ENCODE measurements around the gene MYO18A.

The MYO18A gene

GRCh38 chr17:29143894-29144293, 36.3 kb downstream of the MYO18A start:
- TF ChIP-seq, protein P1, sequence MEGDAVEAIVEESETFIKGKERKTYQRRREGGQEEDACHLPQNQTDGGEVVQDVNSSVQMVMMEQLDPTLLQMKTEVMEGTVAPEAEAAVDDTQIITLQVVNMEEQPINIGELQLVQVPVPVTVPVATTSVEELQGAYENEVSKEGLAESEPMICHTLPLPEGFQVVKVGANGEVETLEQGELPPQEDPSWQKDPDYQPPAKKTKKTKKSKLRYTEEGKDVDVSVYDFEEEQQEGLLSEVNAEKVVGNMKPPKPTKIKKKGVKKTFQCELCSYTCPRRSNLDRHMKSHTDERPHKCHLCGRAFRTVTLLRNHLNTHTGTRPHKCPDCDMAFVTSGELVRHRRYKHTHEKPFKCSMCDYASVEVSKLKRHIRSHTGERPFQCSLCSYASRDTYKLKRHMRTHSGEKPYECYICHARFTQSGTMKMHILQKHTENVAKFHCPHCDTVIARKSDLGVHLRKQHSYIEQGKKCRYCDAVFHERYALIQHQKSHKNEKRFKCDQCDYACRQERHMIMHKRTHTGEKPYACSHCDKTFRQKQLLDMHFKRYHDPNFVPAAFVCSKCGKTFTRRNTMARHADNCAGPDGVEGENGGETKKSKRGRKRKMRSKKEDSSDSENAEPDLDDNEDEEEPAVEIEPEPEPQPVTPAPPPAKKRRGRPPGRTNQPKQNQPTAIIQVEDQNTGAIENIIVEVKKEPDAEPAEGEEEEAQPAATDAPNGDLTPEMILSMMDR (conservative IDR thresholded peaks at IDR 0.05), result no peak; the same call in 1 of the 2 replicates
- TF ChIP-seq ZFX (IDR thresholded peaks at IDR 0.05), result no peak
- no peak overlapping the region for H3K27ac ChIP-seq

DNA sequence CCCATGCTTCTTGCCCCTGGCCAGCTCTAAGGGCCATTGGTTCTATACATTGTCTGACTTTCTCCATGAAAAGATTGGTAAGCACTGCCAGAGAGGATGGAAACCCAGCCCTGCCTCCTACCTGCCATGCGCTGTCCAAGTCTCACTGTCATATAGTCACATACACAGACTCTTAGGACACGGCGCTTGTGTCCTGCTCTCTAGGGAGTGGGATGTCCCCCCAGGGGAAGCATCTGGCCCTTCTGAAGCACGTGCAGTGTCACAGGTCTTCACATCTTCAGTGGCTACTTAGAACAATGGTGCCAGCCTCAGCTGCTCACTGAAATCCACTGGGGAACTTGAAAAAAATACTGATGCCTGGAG, 38.7 kb downstream of the MYO18A start:
- TF ChIP-seq ZFX (IDR thresholded peaks at IDR 0.05), result no peak
- TF ChIP-seq, protein P1 (conservative IDR thresholded peaks at IDR 0.05), result no peak
- H3K27ac ChIP-seq, result no peak overlapping the region; the same call in 1 of the 2 replicates

DNA sequence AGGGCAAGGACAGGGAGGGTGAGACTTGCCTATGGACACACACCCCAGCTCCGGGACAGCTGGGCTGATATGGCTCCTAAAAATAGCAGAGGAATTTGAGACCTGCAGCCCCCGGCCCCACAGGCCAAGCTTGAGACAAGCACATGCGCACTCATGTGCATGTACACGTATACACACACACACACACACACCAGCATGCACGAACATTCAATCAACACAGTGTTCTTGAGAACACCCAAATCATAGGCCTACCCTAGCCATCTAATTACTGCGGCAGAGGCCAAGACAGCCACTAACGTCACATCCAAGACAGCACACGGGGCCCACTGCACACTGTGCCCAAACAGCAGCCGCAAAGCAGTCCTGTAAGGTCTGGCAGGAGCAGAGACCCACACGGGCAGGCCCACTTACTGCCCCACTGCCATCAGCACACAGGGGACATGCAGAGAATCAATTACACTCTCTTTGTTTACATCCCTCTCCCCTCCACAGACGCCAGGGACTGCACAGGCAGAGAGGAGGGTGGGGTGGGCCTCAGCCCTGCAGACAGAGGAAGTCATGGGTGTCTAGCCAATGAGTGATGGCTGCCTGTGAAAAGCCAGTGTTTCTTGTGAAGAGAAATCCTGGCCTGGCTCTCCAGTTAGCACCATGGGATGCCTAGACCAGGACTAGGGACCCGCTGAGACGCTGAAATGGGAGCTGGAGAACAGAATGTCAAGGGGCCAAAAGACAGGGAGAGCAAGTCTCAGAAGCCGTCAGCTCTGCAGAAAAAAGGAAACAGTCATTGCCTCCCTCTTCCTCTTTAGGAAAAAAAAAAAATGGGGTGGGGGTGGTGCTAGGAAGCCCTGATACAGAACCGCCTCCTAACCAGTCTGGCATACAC, 39.3 kb downstream of the MYO18A start:
- H3K27ac ChIP-seq, result peak overlapping the region; percentile 2; the same call in 1 of the 2 replicates

GRCh38 chr17:29140051-29140621, 40.1 kb downstream of the MYO18A start:
- 0 out of 2 replicates have a peak overlapping the region, but pooled peaks have one; percentile 2 for H3K27ac ChIP-seq

More for the DNA sequence above, 39.3 kb downstream of the MYO18A start:
- TF ChIP-seq, protein P1 (conservative IDR thresholded peaks at IDR 0.05), result no peak
- no peak for TF ChIP-seq ZFX (IDR thresholded peaks at IDR 0.05)

DNA sequence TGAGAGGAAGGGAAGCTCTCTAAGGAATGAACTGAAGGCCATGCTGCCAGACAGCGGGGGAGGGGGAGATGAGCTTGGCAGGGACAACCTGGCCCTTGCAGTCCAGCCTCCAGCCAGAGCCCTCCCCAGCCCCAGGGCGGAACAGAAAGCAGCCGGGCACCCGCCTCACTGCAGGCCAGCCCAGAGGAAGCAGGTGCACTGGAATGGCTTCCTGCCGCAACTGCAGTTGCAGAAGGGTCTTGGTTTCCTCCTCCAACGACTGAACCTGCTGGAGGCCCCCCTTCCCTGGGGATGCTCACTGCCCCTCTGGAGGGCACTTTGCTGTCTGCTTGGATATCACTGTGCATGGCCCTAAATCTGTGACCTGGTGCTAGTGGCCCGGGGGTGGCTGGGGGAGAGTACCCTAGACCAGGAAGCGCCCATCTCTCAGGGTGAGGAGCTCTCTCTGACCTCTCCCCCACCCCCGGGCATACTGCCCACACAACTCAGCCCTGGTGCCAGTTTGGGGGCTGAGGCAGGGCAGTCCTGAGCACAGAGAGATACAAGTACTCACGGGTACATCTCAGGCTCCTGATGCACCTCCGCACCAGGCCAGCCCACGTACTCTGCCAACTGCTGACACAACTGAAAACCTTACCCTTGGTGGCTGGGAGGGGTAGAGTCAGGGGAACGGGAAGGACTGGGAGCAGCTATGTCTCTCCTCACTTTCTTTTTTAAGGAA, 41.1 kb downstream of the MYO18A start:
- peak overlapping the region; percentile 1; the same call in 1 of the 2 replicates for H3K27ac ChIP-seq

More at GRCh38 chr17:29140051-29140621, 40.1 kb downstream of the MYO18A start:
- no peak for TF ChIP-seq ZFX (IDR thresholded peaks at IDR 0.05)
- TF ChIP-seq, protein P1 (conservative IDR thresholded peaks at IDR 0.05), result no peak

DNA sequence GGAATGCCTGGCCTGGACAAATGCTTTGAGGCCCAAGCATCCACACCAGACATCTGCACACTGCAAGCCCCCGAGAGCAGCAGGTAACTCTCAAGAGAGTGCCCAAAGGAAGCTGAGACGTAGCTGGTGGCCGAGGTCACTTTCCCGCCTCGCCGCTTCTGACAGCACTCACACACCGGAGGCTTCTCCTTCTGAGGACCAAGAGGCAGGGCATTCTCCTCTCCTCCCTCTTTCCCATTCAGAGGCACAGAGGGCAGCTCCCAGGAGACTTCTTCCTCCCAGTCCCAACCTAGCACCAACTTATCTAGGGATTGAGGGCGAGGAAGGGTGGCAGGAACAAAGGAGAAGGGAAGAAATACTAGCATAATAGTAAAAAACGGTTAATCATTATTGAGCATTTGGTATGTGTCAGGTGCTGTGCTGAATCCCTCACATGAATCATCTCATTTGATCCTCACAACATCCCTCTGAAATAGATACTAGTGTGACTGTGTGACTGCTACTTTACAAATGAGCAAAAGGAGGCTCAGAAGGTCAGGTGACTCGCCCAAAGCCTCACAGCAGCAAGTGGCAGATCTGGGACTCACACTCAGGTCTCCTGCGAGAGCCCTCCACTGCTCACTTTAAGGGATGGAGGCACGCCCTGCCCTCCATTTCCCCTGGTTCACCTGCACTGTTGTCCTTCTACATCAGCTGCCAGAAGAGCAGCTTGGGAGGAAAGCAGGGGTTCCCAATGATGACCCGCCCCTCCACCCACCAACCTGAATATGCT, 41.8 kb downstream of the MYO18A start:
- peak overlapping the region; percentile 1; the same call in 1 of the 2 replicates for H3K27ac ChIP-seq
- TF ChIP-seq, protein P1 (conservative IDR thresholded peaks at IDR 0.05), result no peak
- no peak for TF ChIP-seq ZFX (IDR thresholded peaks at IDR 0.05)

More for the DNA sequence above, 41.1 kb downstream of the MYO18A start:
- no peak for TF ChIP-seq ZFX (IDR thresholded peaks at IDR 0.05)
- TF ChIP-seq, protein P1 (conservative IDR thresholded peaks at IDR 0.05), result no peak

All from C4-2B (cell line).